ENCODE measurements around the gene PPP1R18.

GRCh38 chr6:30682143-30683117, 4.0 kb downstream of the PPP1R18 start:
- TF ChIP-seq CTCF (IDR thresholded peaks at IDR 0.05; ENCODE audit: poor library complexity): no peak
- TF ChIP-seq EZH2phosphoT487 (IDR thresholded peaks at IDR 0.05; ENCODE audit: low read depth, severe bottlenecking, unreplicated experiment): no peak

Measured in hepatocyte (in vitro differentiated cells).